Upper lobe of left lung (tissue), 6 donors: ENCODE data around the gene RPLP1. TPM values are rescaled to one million over a fixed set of nuclear protein-coding genes. Genes with fewer than 3 reads are reported as not detected.
A peak's percentile ranks its signal among the peaks of the same experiment; 100 is the strongest.

Source experiments
- ATAC-seq, 2 donors: fragments of 200-7000 bp; cut with Tn5 transposase; one replicate each; pipeline ENCODE4 v1.9.1; 2022; ENCODE audit warnings: mild to moderate bottlenecking in 2 of 2, moderate library complexity in 2 of 2; ENCODE audit not compliant: low FRiP score in 2 of 2
- DNase-seq, 2 donors: peaks; one replicate each; pipeline ENCODE4 v3.0.0-alpha.2; 2019 to 2020
- H3K27ac ChIP-seq, 4 donors: fragments of 200-600 bp; sonication (generic); one replicate each; pipeline ENCODE4 v1.5.1; 2016 to 2019
- H3K27me3 ChIP-seq, 4 donors: fragments of 200-600 bp; sonication (generic); one replicate each; pipeline ENCODE4 v1.5.1; 2017 to 2019
- H3K36me3 ChIP-seq, 4 donors: fragments of 200-600 bp; sonication (generic); one replicate each; pipeline ENCODE4 v1.5.1; 2016 to 2019
- H3K4me1 ChIP-seq, 4 donors: fragments of 200-600 bp; sonication (generic); one replicate each; pipeline ENCODE4 v1.5.1; 2018 to 2019
- H3K4me3 ChIP-seq, 4 donors: fragments of 200-600 bp; sonication (generic); one replicate each; pipeline ENCODE4 v1.5.1; 2017 to 2019; ENCODE audit warnings: mild to moderate bottlenecking in 2 of 4, moderate library complexity in 1 of 4
- H3K9me3 ChIP-seq, 4 donors: fragments of 200-600 bp; sonication (generic); one replicate each; pipeline ENCODE4 v1.5.1; 2018 to 2019
- CTCF ChIP-seq, 6 experiments: fragments of 450-650 bp in 4 of 6; fragments of 200-600 bp in 2 of 6; sonication (generic) in 2 of 6; IDR thresholded peaks; one replicate each; pipeline ENCODE4 v1.5.1; 2016 to 2019; ENCODE audit warnings: antibody characterized with exemption in 6 of 6
- EP300 ChIP-seq, 4 donors: sonication (generic); formaldehyde crosslinking; IDR thresholded peaks; one replicate each; pipeline ENCODE4 v1.5.1; 2017; ENCODE audit warnings: antibody characterized with exemption in 4 of 4, control low read depth in 2 of 4
- POLR2A ChIP-seq, 4 donors: fragments of 450-650 bp; IDR thresholded peaks; one replicate each; pipeline ENCODE4 v1.5.1; 2016 to 2017; ENCODE audit warnings: antibody characterized with exemption in 4 of 4, mild to moderate bottlenecking in 2 of 4
- POLR2AphosphoS5 ChIP-seq, 2 donors: sonication (generic); formaldehyde crosslinking; IDR thresholded peaks; one replicate each; pipeline ENCODE4 v1.5.1; 2017; ENCODE audit warnings: antibody characterized with exemption in 2 of 2
- WGBS, 2 donors: methylation state at CpG; one replicate each; pipeline ENCODE4 v1.1.5; 2017 to 2018; 5-methylcytosine and 5-hydroxymethylcytosine counted together
- total RNA-seq, 6 donors: library from RNA; depleted of rRNA in 4 of 6; stranded (reverse); fragments of >200 nt in 4 of 6; gene quantifications; one replicate each; pipeline versions ENCODE4 v1.1.0 to v1.2.1, GENCODE V29; 2016 to 2021
- donor health status: DM: no; HTN: no; CAD: no; lungs with moderate emphysema.
- donor health status: DM: no; HTN: yes; CAD: no; lungs with severe emphysema.

RPLP1 gene
- total RNA-seq, 6 donors from 2014 or later: 339 to 1,933 (median 538) TPM

DNA sequence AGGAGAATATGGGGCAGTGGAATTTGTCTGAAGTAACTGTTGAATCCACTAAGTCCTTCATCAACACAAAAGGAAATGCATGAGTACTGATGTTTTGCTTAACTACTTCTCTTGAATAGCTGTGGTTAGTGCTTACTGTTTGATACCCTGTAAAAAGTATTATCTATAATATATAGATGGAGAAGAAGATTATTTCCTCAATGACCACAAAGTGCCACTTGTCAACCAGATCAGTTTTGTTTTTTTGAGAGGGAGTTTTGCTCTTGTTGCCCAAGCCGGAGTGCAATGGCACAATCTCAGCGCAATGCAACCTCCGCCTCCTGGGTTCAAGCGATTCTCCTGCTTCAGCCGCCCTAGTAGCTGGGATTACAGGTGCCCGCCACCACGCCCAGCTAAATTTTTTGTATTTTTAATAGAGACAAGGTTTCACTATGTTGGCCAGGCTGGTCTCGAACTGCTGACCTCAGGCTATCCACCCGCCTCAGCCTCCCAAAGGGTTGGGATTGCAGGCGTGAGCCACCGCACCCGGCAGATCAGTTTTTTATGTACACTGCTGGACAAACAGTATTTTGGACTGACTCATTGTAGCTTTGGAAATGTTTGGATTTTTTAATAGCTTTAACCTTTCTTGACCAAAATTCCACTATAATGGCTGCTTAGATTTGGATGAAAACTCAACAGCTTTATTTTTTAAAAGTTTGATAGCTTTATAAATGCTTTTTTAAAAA is 1.5 kb upstream of the RPLP1 start:
- Histone ChIP-seq H3K4me1 (peaks cover 18 to 34% (median 24%) of the 10 kb centered on the region in 4 donors), H3K4me3 (peak overlapping the region in 1 of 4 donors; percentile 74), H3K27ac (no peak overlapping the region), H3K9me3 (no peaks in the 10 kb centered on the region), H3K27me3 (no peaks in the 10 kb centered on the region), H3K36me3 (peaks cover 7 to 21% (median 10%) of the 10 kb centered on the region in 4 donors)
- ATAC-seq (no peak), DNase-seq (no peak)
- TF ChIP-seq POLR2AphosphoS5 (IDR thresholded peaks at IDR 0.05) (no peak), POLR2A (IDR thresholded peaks at IDR 0.05) (no peak), EP300 (IDR thresholded peaks at IDR 0.05) (no peak), CTCF (IDR thresholded peaks at IDR 0.05) (no peak)
- WGBS, 2 donors: 91 to 93% methylated on average over 12 of the region's 12 CpGs

DNA sequence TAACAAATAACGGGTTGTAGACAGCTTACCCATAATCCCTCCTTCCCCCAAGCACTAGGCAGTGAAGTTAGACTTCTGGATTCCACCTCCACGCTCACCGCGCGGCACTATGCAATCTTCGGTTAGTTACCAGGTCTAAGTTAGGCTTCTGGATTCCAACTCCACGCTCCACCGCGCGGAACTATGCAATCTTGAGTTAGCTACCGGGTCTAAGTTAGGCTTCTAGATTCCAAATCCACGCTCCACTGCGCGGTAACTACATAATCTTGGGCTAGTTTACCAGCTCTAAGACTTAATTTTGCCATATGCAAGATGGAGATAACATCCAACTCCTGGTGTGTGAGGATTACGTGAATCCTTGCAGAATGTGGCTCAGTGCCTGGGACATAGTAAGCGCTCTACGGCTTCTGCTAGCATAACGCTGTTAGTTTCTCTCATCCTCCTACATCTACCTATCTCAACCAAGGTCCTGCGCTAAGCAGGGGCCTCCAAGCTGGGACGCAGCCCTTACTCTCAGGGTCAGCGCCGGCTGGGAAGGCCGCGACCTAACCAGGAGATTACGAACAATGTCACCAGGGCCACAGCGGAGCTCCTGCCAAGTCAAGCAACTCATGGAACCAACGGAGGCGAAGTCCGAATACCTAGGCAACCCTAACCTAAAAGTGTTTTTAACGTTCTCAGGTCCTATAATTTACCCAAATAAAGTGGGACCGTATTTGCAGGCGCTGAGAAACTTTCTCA is 497 bp upstream of the RPLP1 start:
- DNase-seq (no peak), ATAC-seq (peak; percentile 50 to 64)
- Histone ChIP-seq H3K36me3 (peaks cover 14 to 31% (median 18%) of the 10 kb centered on the region in 4 donors), H3K27me3 (no peaks in the 10 kb centered on the region), H3K9me3 (no peaks in the 10 kb centered on the region), H3K4me1 (peaks cover 18 to 35% (median 24%) of the 10 kb centered on the region in 4 donors), H3K4me3 (peak overlapping the region; percentile 18 to 90 (median 80)), H3K27ac (peak overlapping the region; percentile 90 to 95 (median 92))
- no peak for TF ChIP-seq POLR2A (IDR thresholded peaks at IDR 0.05)
- 23 to 24% methylated on average over 31 to 32 of the region's 32 CpGs for WGBS, 2 donors

DNA sequence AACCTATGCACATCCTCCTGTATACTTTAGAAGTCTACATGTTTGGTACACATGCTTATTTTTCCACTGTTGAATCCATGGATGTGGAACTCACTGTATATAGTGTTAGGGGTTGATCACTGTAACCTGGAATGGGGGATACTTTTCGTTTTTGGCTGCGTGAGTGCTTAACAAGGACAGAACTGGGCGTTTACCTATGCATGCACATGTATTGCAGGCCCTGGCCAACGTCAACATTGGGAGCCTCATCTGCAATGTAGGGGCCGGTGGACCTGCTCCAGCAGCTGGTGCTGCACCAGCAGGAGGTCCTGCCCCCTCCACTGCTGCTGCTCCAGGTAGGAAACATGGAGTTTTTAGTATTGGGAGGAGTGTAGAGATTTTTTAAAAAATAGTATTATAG is 2.3 kb downstream of the RPLP1 start:
- WGBS, 2 donors: 38 to 59% methylated on average over 5 of the region's 5 CpGs
- peak overlapping the region in 1 of 4 donors; percentile 90 for H3K4me3 ChIP-seq
- H3K4me1 ChIP-seq: peaks cover 23 to 51% (median 27%) of the 10 kb centered on the region in 4 donors
- TF ChIP-seq CTCF (IDR thresholded peaks at IDR 0.05) (no peak), EP300 (IDR thresholded peaks at IDR 0.05) (no peak), POLR2A (IDR thresholded peaks at IDR 0.05) (no peak), POLR2AphosphoS5 (IDR thresholded peaks at IDR 0.05) (no peak)
- H3K27ac ChIP-seq: peak overlapping the region in 1 of 4 donors; percentile 95
- peaks cover 14 to 37% (median 20%) of the 10 kb centered on the region in 4 donors for H3K36me3 ChIP-seq
- ATAC-seq: no peak
- H3K27me3 ChIP-seq: no peaks in the 10 kb centered on the region
- DNase-seq: no peak
- no peaks in the 10 kb centered on the region for H3K9me3 ChIP-seq

DNA sequence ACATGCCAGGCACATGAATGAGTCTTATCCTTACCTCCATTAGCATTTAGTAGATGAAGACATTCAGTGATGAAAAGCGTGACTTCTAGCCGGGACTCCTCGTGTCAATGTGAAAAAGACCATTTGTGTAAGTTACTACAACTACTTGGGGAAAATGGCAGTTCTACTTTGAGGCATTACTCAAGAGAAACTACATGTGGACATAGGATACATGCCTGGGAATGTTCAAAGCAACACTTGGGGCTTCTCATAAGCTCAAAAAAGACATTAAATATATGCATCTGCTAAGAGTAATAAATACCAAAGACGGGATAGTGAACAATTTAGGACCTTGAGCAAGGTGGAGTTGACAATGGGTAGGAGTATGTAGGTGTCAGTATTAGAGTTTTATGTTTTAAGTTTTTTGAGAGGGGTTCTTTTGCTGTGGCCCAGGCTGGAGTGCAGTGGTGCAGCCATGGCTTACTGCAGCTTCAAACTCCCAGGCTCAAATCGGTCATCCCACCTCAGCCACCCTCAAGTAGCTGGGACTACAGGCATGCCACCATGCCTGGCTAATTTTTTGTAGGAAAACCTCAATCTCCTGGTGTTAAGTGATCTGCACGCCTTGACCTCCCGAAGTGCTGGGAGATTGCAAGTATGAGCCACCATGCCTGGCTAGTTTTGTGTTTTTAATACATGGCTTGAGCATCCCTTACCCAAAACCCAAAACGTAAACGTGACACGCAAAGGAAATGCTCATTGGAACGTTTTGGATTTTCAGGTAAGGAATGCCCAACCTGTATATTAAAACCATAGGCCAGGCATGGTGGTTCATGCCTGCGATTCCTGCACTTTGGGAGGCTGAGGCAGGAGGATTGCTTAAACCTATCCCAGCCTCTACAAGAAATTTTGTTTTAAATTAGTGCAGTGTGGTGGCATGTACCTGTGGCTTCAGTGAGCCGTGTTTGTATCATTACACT is 3.9 kb downstream of the RPLP1 start:
- Histone ChIP-seq H3K4me1 (peaks cover 24 to 54% (median 29%) of the 10 kb centered on the region in 4 donors), H3K36me3 (peaks cover 14 to 37% (median 20%) of the 10 kb centered on the region in 4 donors), H3K9me3 (no peaks in the 10 kb centered on the region), H3K27me3 (no peaks in the 10 kb centered on the region), H3K4me3 (no peak overlapping the region), H3K27ac (no peak overlapping the region)
- no peak for TF ChIP-seq EP300 (IDR thresholded peaks at IDR 0.05)
- WGBS, 2 donors: 89% methylated on average over 13 of the region's 13 CpGs
- DNase-seq: no peak
- ATAC-seq: no peak

DNA sequence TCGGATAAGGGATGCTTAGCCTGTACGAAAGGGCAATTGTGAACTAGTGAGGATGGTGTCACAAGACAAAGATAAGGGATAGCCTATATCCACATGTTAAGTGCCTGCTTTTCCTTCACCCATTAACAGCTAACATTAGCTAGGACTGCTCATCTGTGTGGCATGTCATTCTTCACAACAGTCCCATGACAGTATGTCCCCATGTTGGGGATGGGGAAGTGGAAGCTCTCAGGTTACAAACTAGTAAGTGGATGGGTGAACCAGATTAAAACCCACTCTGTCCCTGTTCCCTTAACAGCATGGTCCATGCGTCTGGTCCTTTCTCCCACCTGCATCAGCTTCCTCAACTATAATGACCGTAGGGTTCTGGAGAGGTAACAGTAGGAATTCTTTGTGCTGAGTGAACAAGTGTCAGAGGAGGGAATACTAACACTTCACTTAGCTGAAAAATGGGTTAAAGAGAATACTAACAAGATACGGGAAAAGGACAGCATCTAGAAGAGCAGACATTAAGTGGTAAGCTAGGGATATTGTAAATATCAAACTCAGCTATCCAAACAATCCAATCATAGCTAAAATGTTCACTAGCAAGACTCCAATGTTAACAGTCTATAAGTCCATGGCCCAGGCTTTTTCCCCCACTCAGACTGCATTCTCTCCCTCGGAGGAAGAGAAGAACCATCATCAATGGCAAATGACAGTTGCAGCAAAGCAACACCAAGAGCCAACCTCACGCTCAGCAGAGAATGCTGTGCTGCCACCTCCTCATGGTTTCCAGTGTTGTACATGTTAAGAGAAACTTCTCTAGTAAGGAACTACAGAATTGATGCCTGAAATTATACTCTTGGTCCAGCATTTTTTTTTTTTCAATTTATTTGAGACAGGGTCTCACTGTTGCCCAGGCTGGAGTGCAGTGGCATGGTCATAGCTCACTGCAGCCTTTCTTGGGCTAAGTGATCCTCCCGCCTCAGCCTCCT is 5.0 kb downstream of the RPLP1 start:
- no peak for TF ChIP-seq EP300 (IDR thresholded peaks at IDR 0.05)
- no peak for TF ChIP-seq POLR2A (IDR thresholded peaks at IDR 0.05)
- no peak for TF ChIP-seq CTCF (IDR thresholded peaks at IDR 0.05)
- no peak for TF ChIP-seq POLR2AphosphoS5 (IDR thresholded peaks at IDR 0.05)
- Histone ChIP-seq H3K36me3 (peaks cover 14 to 37% (median 20%) of the 10 kb centered on the region in 4 donors), H3K4me3 (no peak overlapping the region), H3K27me3 (no peaks in the 10 kb centered on the region), H3K27ac (no peak overlapping the region), H3K9me3 (no peaks in the 10 kb centered on the region), H3K4me1 (peaks cover 25 to 54% (median 33%) of the 10 kb centered on the region in 4 donors)
- WGBS, 2 donors: 83 to 84% methylated on average over 8 of the region's 8 CpGs
- DNase-seq: no peak
- no peak for ATAC-seq
